ENCODE measurements around the gene SEMA3E.

- no peak for TF ChIP-seq CTCF (IDR thresholded peaks at IDR 0.05; ENCODE audit: insufficient read depth, low read depth, low read length)
- TF ChIP-seq EZH2 (IDR thresholded peaks at IDR 0.05; ENCODE audit: insufficient read depth, low read length), result no peak
These were observed 181.4 kb downstream of the SEMA3E start for GRCh38 chr7:83467493-83467892.

Data from astrocyte (in vitro differentiated cells and primary cell).